GM12874 (cell line): ENCODE results near the gene C6.

ENCODE experiments used
- TF ChIP-seq, protein P1 (sequence below): IDR thresholded peaks from 2 replicates; pipeline ENCODE4 v1.5.1; 2011; ENCODE audit warnings: low read depth, mild to moderate bottlenecking, control low read depth, low read length, moderate library complexity; ENCODE audit not compliant: insufficient read depth

C6 gene

GRCh38 chr5:41154491-41154890, 58.8 kb downstream of the C6 start:
- TF ChIP-seq, protein P1, sequence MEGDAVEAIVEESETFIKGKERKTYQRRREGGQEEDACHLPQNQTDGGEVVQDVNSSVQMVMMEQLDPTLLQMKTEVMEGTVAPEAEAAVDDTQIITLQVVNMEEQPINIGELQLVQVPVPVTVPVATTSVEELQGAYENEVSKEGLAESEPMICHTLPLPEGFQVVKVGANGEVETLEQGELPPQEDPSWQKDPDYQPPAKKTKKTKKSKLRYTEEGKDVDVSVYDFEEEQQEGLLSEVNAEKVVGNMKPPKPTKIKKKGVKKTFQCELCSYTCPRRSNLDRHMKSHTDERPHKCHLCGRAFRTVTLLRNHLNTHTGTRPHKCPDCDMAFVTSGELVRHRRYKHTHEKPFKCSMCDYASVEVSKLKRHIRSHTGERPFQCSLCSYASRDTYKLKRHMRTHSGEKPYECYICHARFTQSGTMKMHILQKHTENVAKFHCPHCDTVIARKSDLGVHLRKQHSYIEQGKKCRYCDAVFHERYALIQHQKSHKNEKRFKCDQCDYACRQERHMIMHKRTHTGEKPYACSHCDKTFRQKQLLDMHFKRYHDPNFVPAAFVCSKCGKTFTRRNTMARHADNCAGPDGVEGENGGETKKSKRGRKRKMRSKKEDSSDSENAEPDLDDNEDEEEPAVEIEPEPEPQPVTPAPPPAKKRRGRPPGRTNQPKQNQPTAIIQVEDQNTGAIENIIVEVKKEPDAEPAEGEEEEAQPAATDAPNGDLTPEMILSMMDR = no peak

DNA sequence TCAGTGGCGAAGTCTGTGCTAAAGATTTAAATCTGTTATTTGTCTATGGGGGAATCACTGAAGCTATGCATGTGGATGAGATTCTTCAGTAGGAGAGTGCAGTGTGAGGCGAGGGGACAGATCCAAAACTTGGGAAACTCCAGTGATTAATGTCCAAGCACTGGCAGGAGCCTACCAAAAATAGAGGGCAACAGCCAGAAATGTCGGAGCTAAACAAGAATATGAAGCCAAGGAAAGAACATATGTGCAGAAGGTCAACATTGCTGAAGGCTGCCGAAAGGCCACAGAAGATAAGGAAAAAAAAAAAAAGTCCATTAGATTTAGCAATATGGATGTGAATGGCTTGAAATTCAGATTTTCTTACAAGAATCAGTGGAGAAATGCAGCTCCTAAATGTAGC, 61.8 kb downstream of the C6 start:
- TF ChIP-seq, protein P1 = no peak

DNA sequence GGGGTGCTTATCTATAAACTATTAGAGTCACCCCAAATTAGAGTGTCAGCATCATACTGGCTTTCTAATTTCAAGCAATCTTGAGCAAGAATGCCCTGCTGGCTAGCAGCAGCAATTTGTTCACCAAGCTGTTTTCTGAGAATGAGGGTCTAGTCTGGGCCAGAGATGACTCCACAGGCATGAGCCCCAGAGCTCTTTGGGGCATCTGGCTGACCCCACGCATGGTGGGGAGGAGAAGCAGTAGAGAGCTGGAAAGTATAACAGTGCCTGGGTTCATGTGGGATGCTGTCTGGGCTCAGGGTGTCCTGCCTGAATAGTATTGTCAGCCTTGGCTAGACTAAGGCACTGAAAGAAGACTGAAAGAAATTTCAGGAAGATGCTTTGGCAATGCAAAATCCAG, 64.9 kb downstream of the C6 start:
- TF ChIP-seq, protein P1 = no peak

DNA sequence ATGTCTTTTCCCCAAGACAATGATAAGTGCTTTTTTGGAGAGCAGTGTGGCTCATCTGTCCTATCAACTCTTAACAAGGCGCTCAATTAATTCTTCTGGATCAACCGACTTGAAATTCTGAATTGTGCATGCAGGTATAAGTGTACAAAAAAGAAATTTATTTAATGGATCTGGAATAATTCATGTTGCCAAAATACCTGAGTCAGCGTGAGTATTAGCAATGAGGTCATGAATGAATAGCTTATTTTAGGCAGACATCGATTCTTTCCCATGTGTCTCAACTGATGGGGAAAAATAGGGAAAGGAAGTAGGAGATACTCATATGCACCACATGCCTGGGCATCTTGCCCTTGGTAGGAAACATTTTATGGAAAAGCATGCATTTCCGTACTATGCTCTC, 68.0 kb downstream of the C6 start:
- TF ChIP-seq, protein P1 = no peak

DNA sequence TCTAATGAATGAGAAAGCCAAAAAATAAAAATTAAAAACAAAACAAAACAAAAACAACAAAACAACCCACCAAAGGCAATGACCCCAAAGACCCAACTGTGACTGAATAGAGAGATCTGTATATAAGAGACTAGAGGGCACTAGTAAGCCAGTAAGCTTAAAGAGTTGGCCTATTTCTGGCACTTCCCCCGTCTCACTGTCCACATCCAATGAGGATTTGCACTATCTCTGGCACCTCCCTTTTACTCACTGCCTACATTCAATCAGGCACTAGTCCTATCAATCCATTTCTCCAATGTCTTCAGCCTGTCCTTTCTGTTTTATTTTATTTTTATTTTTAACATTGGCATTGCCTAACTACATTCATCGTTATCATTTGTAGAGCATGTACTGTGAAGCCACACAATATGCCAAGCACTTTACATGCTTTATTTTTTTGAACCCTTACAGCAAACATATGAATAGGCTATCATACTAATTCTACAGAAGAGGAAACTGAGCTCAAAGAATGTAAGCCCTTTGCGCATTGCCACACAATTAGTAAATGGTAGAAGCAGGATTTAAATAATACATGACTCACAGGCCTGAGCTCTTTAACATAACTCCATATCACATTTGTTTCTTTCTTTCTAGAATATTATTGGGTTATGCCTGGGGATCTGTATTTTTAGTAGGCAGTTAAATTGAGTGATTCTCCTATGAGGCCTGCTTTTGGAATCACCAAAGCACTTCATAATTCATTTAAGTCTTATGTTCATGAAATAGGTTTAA, 70.0 kb downstream of the C6 start:
- TF ChIP-seq, protein P1 = no peak

- TF ChIP-seq, protein P1 = no peak
These were observed 85.2 kb downstream of the C6 start for GRCh38 chr5:41127967-41128690.

GRCh38 chr5:41122459-41122858, 90.9 kb downstream of the C6 start:
- TF ChIP-seq, protein P1 = peak; percentile 20; the same call in 1 of the 2 replicates
